HG03378 (cell line): ENCODE measurements around the gene UQCR11.
"Not testable (repeated sequence)": the region's sequence is repeated elsewhere in the genome, so short reads cannot be mapped to it uniquely, and the experiment has no call there.

Experiments
- ATAC-seq: cut with Tn5 transposase; IDR thresholded peaks from one replicate; pipeline ENCODE4 v1.9.1; 2021; ENCODE audit warnings: mild to moderate bottlenecking, moderate library complexity; ENCODE audit not compliant: unreplicated experiment

Gene UQCR11

DNA sequence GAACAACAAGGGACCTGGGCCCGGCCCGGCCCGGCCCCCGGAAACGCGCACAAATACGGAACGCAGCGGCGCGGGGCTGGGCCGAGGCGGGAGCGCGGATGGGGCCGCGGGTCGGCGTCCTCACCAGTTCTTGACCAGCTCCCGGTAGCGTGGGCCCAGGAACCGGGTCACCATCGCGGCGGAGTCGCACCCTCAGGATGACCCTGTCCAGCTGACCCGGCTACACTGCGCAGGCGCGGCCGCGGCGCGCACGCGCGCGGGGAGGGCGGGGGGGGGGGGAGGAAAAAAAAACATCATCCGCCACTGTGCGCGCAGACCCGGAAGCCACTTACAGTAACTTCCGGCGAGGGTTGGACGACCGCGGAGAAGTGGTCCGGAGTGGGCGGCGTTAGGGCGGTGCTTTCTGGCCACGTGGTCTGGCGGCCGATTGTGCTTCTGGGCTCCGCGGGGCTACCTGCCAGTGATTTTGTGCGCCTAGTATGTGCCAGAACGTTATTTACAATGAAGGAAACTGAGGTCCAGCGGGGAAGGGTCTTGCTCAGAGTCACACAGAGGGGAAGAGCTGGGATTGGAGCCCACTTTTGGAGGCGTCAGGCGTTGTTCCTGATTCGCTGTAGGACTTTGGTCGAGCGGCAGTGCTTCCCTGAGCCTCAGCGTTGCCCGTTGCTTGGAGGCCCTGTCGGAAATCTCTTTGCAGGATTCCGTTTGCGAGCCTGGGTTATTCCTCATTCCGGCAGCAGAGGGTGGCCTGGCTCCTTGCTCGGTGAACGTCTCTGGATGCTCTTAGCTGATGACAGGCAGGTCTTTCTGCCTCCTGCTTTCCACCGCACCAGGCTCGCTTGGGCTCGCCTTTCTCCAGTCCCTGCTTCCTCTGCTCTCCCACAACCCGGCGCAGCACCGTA, at the start of gene UQCR11:
Gene UQCR11, minus strand, starts transcription at position 227 of the 902 bp plus-strand sequence. Its CDS starts 53 bp downstream, at position 174.
- peak; percentile 49 for ATAC-seq

DNA sequence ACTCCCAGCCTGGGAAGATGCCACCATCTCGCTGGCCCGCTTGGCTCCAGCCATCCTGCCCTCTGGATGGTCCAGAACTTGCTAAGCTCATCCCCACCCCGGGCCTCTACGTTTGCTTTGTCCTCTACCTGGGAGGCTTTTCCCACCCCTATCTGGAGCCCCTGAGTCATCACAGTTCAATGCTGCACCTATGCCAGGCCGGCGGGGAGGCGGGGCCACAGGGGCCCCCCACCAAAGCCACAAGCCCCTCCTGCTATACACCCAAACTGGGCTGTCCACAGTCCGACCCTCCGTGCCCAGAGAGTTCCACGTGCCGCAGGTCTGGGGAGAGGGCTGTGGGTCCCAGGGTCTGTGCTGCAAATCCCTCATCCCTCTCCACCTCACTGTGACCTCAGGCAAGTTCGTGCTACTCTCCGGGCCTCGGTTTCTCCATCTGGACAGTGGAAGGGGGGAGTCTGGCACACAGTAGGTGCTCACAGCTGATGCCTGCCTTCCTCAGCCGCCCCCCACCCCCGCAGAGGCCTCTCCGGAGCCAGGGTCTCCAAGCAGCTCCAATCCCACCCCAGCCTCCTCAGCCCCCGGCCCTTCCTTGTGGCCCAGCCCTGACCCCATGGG, 49.0 kb upstream of the UQCR11 start:
- no peak for ATAC-seq

DNA sequence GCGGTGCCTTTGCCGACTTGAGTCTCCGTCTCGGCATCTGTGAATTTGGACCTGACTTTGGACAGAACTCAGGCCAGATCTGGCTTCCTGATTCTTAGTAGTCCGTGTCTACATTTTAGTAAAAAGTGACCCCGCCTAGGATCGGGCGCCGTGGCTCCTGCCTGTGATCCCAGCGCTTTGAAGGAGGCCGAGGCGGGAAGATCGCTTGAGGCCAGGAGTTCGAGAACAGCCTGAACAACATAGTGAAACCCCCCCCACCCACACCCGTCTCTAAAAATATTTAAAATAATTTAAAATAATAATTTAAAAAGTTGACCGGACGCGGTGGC, 48.0 kb upstream of the UQCR11 start:
- no peak for ATAC-seq

DNA sequence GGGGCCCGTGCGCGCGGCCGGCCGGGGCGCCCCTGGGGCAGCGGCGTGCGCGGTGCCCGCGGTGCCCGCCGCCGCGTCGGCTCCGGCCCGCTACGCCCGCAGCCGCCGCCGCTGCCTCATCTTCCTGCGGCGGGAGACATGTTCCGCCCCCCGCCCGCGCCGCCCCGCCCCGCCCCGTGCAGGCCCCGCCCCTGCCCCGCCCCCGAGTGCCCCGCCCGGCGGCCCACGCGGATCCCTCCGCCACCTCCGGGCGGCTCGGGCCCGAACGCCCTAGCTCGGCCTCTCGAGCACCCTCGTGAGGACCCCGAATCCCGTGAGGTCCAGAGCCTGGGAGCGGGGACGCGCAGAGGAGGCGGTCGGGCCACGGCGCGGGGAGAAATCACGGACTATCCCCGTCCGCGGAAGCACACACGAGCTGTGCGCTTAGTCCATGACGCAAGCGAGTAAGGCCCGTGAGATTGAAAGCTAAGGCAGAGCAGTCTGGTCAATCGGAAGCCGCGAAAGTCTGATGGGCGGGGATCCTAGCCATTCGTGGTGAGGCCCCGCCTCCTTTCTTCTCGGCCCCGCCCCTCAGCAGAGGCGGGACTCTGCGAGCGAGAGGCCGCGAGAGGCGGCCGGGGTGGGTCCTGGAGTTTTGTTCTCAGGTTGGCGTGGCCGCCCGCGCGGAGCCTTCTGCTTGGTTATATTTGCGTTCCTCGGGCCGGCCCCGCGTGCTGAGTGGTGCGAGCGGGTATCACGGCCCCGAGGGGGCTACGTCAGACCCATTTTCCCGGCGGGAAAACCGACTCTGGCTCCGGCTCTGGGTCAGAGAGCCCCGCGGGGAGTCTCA, 47.4 kb upstream of the UQCR11 start, which contains the start of gene TCF3:
Gene TCF3, minus strand, starts transcription at position 145 of the 829 bp plus-strand sequence. CDS start 2,367 bp downstream, outside the sequence.
- peak; percentile 72 for ATAC-seq

DNA sequence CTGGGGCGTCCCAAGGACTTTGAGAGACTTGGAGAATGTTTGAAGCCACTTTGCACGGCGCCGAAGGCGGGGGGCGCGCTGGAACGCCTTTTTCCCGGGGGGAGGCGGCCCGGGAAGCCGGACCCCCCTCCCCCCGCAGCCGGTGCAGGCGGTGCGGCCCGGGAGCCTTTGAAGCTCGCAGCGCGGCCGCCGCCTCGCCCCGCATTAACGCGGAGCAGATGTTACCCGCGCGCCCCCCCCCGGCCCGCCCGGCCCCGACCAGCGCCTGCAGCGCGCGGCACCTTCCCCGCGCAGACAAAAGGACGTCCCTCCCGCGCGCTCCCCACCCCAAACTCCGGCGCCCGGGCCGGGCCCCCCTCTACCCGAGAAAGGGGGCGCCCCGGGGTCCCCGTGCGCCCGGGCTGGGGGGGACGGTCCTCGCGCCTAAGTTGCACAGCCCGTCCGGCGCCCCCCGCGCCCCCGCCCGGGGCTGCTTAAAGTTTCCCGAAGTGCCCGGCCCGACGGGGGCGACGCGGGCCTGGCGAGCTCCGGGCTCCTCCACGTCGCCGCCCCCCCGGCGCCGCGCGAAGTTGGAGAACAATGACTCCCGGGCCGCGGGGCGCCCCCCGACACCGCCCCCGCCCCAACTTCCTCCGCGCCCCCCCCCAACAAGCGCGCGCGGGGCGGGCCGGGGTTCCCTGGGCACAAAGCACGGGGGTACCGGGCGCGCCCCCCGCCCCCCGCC, 46.5 kb upstream of the UQCR11 start:
- no peak for ATAC-seq

DNA sequence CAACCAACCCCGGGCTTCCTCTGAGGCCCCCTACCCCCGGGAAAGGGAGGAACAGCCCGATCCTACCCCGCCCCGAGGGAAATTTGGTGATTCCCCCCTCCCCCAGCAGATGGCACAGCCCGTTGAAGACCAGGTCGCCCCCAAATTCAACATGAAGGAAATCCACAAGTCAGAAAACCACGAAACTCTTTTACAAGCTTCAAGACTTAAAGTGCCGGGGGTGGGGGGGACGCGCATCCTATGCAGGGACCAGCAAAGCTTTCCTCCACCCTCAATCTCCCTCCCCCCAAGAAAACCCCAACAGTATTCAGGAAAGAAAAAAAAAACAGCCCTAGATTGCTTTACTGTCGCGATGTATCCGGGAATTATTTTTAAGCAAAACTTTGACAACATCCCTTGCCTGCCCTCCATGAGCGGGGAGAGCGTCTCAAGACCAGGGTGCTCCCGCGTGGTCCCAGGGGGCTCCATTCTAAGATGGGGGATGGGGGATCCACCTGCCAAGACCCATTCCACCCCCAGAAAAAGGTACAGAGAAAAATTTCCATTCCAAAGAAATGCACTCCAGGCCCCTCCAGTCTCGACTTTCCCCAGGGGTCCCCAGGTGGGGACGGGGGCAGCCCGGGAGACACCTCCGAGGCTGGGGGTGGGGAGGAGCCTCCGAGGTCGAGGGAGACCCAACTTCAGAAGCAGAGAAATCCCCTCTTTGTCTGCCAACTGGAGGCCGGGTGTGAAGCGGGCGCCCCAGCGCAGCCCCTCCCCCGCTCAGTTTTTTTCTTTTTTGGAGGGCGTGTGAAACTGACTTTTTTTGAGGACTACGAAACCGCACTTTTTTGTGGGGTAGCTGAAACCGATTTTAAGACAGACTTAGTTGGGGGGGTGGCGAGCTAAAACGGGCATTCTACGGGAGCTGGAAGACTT, 45.6 kb upstream of the UQCR11 start:
- no peak for ATAC-seq

DNA sequence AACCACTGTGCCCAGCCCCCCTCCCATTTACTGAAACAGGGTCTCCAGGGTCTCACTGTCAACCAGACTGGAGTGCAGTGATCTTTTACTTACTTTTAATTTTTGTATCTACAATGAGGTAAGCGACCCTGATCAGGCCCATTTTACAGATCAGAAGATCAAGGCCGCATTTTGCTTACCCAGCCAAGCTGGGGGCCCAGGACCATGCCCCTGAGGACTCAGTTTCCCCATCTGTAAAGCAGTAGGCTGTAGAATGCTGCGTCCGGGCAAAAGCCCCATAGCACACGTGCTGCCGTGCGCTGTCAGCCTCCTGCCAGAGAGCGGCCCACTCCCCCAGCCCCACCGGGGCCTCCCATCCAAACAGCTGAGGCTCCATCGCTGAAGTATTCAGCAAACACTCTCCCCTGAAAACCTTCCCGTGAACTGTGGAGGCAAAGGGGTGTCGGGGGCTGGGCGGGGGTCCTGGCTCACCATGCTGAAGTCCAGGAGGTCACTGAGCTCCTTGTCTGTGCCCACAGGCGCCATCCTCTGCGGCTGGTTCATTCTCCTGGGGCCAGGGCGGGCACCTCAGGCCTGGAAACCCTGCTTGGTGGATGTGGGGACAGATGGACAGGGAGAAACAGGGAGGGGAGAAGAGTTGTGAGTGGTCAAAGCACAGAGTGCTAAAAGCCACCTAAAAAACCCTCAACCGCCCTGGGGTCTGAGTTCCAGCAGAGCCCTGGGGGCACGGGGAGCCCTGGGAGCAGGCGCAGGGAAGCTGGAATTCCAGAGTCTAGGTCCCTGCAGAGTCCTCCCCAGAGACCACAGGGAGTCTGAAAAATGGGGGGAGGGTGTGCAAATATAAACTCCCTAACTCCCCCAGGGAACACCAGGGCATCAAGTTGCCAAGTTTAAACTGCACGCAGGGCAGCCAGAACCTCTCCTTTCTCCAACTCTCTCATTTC, 44.7 kb upstream of the UQCR11 start:
- ATAC-seq = no peak

DNA sequence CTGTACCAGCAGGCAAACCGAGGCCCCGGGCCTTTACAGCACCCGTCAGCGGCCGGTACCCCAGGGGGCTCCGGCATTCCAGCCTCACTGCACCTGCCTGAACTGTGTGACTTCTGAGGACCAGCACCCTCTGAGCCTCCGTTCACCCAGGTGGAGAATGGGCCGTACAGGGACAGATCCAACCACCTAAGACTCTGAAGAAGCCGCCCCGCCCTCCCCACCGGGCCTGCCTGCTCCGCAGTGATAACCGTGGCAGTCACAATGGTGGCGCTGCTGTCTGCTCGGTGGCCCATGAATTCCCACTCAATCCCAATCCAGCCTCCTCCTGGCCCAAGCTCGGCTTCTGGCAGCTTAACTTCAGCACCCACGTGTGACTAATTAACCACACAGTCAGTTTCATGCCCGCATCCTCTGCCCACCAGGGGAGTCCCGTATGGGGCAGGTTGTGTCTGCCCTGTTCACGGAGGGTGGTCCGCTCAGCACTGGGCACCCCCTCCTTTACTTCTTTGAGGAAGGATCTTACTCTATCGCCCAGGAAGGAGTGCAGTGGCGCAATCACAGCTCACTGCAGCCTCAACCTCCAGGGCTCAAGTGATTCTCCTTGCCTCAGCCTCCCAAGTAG, 43.8 kb upstream of the UQCR11 start:
- no peak for ATAC-seq

DNA sequence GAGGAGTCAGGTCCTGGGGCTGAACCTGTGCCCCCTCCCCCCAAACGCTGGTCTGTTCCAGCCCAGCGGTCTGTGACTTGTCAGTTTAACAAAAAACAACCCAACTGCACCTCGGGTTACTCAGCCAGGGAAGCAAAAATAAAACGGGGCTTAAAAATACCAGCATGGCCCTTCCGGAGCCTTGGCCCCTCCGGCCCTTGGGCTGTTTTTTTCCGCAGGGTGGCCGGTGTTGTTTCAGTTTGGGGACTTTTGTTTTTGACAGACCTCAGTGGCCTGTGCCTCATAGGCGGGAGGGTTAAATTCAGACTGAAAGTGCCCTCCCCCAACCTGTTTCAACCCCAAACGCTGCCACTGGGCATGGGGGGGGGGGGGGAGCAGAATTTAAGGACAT, 43.2 kb upstream of the UQCR11 start:
- ATAC-seq = no peak

DNA sequence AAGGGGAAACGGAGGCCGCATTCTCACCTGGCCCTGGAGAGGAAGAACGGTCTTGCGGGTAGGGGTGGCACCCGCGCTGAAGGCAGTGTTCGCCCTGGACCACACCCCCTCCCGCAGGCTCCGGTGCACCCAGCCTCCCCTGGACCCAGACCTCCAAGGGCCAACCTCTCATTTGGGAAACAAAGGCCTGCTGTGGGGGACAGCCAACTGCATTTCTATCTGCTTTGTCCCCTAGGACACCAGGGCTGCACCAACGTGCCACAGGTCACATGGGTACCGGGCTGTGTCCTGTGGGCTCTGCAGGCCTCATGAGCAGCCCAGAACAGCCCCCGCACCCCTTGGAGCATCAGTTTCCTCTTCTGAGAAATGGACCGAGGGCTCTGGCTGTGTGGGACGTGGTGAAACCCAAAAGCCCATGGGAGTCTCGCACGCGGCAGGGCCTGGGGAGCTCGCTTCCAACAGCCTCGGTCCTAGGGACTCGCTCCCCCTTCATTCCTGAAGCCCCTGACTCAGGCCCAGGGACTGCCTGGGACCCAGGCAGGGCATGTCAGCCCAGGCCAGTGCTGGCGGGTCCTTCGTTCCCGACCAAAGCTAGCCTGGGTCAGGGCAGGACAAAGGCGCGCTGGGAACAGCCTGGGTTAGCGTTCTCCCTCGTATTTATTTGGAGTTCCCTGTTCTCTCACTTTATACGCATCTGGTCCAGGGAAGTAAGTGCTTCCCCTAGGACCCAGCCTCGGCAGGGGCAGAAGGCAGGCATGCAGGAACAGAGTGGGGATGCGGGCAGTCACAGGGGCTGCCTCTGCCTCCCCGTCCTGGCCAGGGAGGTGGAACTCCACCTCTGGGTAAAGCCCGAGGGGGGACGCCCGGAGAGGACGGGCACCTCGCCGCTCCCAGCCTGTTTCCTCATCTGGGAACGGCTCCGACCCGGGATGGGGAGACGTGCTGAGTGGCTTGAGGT, 42.5 kb upstream of the UQCR11 start:
- ATAC-seq = no peak

DNA sequence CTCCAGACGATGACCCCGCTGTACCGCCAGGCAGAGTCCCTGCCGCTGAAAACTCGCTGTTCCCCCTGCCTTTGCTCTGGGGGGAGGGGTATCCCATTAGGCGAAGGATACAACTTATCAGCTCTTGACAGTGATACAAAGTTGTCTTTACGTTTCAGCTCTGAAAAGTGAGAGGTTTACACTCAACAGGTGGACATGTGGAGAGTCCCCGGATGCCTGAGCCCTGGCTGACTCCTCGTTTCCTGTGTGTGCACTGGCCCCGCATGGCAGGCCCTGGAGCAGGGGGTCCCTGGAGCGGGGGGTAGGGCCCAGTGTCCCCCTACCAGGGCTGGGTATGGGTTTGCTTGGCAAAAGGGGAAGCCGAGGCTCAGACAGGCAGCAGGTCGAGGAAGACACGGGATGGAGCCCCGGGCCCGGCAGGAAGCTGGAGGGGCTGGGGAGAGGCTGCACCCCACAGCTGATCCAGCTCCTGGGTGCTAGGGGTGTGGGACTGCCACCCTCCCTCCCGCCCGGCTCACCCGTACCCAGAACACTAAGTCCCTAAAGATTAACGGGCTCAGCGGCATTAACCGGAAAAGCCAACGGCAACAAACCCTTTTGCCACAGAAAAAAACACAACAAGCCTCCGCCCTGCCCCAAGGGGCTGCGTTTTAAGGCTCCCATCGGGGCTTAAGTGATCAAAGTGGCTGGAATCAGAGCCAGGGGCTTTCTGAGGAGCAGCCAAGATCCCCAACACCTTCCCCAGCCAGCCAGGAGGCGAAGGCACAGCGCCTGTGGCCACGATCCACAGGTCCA, 41.6 kb upstream of the UQCR11 start:
- no peak for ATAC-seq

DNA sequence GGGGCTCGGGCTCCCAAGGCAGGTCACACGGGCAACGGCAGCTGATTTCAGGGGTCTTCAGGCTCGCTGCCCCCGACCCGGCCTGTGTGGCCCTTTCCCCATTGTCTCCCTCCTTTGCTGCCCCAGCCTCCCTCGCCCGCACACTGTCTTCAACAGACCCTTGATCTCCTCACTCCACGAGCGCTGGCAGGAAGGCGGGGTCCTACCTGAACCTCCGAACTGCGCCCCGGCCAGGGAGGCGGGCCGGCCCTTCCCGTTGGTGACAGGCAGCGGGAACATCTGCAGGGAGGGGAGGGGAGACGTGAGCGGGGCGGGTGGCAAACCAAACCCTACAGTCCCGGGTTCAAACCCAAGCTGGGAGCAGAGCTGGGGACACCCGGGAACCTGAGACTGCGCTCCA, 40.9 kb upstream of the UQCR11 start:
- ATAC-seq = no peak

DNA sequence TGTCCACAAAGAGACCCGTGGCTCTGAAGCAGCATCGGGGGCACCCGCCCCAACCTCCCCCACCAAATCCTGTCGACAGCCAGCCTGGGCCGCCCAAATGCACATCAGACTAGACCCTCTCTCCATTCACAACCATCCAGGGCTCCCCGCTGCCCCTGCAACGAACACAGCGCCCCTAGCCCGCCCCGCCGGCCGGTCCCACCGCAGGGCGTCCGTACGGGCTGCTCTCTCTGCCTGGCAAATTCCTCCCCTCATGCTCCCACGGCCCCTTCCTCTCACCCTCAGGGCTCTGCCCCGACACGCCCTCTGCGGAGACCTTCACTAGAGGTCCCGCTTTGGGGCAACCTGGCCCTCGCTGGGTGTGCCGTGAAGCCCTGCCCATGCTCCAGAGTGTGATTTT, 40.0 kb upstream of the UQCR11 start:
- ATAC-seq = no peak

DNA sequence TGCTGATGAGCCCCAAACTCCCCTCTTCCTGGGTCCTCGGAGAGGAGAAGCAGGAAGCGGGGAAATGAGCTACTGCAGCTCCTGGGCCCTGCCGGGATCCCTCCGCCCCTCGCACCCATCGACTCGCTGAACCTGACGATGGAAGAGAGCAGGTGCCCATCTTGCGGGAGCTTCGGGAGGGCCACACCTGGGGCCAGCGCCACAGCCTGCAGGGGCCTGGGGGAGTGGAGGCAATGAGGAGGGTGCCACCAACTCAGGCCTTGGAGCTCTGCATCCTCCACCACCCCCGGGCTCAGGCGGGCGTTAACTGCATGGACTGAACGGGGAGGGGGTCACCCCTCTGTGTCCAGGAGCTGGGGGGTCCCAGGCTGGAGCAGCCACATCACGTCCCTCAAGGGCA, 38.8 kb upstream of the UQCR11 start:
- ATAC-seq = no peak

DNA sequence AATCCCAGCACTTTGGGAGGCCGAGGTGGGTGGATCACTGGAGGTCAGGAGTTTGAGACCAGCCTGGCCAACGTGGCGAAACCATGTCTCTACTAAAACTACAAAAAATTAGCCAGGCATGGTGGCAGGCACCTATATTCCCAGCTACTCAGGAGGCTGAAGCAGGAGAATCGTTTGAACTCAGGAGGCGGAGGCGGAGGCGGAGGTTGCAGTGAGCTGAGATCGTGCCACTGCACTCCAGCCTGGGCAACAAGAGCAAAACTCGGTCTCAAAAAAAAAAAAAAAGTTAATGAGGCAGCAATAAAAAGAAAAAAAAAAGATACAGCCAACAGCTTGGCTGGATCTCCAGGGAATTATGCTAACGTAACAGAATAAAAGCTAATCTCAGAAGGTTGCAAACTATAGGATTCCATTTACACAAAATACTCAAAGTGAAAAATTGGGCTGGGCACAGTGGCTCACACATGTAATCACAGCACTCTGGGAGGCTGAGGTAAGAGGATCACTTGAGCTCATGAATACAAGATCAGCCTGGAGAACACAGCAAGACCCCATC, 35.7 kb upstream of the UQCR11 start:
- not testable (repeated sequence) for ATAC-seq
